GM12878 (cell line): Measurements from ENCODE around the gene C17orf107.

Experiments
- CREB1 ChIP-seq: IDR thresholded peaks from 2 replicates; pipeline ENCODE4 v1.6.1; 2012; ENCODE audit warnings: low read depth, mild to moderate bottlenecking, inconsistent platforms
- NFIC ChIP-seq: IDR thresholded peaks from 2 replicates; pipeline ENCODE4 v1.6.1; 2012; ENCODE audit warnings: low read depth, mild to moderate bottlenecking, inconsistent platforms, low read length, moderate library complexity
- POLR2A ChIP-seq: IDR thresholded peaks from 2 replicates; pipeline ENCODE4 v1.6.1; 2011; ENCODE audit warnings: low read depth, mild to moderate bottlenecking, low read length
- SPI1 ChIP-seq: IDR thresholded peaks from 2 replicates; pipeline ENCODE4 v1.6.1; 2011; ENCODE audit warnings: low read depth, mild to moderate bottlenecking, low read length, moderate library complexity, borderline replicate concordance; ENCODE audit not compliant: insufficient read depth
- ZNF274 ChIP-seq: IDR thresholded peaks from one replicate; pipeline ENCODE4 v1.8.0; 2011; ENCODE audit not compliant: insufficient read length, insufficient read depth
- TF ChIP-seq, protein P1 (sequence below), 3 experiments: IDR thresholded peaks in 2 of 3; conservative IDR thresholded peaks in 1 of 3; 2 replicates each; pipeline ENCODE4 v1.5.1; 2011; ENCODE audit warnings: low read depth in 3 of 3, low read length in 3 of 3, mild to moderate bottlenecking in 3 of 3, control low read depth in 2 of 3, moderate library complexity in 2 of 3, inconsistent platforms in 1 of 3, mixed read lengths in 1 of 3; ENCODE audit not compliant: control insufficient read depth in 2 of 3, insufficient read depth in 1 of 3; ENCODE audit errors: extremely low read depth in 1 of 3
- TF ChIP-seq, protein P2 (sequence below): IDR thresholded peaks from 2 replicates; pipeline ENCODE4 v1.6.1; 2011; ENCODE audit warnings: low read depth, mild to moderate bottlenecking, low read length, moderate library complexity, borderline replicate concordance; ENCODE audit errors: extremely low read depth
- TF ChIP-seq, protein P3 (sequence below): IDR thresholded peaks from 2 replicates; pipeline ENCODE4 v1.6.1; 2012; ENCODE audit warnings: mild to moderate bottlenecking, low read depth, low read length

DNA sequence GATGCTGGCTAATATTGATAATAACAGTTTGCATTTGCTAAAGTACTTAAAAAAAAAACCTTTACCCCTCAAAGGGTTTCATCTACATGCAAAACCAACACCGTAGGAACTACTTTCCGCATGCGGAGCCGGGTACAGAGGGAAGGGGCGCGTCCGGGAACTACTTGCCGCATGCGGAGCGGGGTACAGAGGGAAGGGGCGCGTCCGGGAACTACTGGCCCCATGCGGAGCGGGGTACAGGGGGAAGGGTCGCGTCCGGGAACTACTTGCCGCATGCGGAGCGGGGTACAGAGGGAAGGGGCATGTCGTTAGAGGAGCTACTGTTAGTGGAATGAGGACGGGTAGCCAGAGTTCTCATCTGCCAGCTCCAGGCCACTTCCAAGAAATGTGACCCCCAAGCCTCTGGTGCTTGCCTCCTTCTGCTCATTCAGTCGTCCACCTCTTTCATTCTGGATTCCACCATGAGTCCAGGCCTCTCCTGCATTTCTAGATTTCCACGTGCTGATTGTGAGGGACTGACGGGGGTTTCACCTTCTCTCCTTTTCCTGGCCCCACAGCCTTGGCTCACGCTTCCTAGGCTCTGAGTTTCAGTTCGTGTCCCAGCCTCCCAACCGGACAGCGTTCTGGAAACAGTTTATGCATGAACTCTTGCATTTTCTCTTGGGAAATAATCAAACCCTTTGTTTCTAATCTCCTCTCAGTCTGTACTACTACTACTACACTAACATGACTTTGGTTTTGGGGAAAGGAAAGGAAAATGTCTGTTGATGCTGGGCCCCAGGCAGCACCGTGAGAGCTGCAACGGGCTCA lies 39.3 kb upstream of the C17orf107 start:
- no peak for TF ChIP-seq POLR2A
- TF ChIP-seq CREB1 = no peak
- TF ChIP-seq ZNF274 = no peak
- TF ChIP-seq, protein P1, sequence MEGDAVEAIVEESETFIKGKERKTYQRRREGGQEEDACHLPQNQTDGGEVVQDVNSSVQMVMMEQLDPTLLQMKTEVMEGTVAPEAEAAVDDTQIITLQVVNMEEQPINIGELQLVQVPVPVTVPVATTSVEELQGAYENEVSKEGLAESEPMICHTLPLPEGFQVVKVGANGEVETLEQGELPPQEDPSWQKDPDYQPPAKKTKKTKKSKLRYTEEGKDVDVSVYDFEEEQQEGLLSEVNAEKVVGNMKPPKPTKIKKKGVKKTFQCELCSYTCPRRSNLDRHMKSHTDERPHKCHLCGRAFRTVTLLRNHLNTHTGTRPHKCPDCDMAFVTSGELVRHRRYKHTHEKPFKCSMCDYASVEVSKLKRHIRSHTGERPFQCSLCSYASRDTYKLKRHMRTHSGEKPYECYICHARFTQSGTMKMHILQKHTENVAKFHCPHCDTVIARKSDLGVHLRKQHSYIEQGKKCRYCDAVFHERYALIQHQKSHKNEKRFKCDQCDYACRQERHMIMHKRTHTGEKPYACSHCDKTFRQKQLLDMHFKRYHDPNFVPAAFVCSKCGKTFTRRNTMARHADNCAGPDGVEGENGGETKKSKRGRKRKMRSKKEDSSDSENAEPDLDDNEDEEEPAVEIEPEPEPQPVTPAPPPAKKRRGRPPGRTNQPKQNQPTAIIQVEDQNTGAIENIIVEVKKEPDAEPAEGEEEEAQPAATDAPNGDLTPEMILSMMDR (IDR thresholded peaks at IDR 0.05 in 2 of 3, conservative IDR thresholded peaks at IDR 0.05 in 1 of 3; ENCODE audit: control insufficient read depth in 2 of 3, extremely low read depth in 1 of 3, insufficient read depth in 1 of 3, low read depth in 3 of 3, low read length in 3 of 3) = no peak
- TF ChIP-seq SPI1 = no peak
- TF ChIP-seq, protein P2, sequence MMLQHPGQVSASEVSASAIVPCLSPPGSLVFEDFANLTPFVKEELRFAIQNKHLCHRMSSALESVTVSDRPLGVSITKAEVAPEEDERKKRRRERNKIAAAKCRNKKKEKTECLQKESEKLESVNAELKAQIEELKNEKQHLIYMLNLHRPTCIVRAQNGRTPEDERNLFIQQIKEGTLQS = no peak
- no peak for TF ChIP-seq NFIC
- TF ChIP-seq, protein P3, sequence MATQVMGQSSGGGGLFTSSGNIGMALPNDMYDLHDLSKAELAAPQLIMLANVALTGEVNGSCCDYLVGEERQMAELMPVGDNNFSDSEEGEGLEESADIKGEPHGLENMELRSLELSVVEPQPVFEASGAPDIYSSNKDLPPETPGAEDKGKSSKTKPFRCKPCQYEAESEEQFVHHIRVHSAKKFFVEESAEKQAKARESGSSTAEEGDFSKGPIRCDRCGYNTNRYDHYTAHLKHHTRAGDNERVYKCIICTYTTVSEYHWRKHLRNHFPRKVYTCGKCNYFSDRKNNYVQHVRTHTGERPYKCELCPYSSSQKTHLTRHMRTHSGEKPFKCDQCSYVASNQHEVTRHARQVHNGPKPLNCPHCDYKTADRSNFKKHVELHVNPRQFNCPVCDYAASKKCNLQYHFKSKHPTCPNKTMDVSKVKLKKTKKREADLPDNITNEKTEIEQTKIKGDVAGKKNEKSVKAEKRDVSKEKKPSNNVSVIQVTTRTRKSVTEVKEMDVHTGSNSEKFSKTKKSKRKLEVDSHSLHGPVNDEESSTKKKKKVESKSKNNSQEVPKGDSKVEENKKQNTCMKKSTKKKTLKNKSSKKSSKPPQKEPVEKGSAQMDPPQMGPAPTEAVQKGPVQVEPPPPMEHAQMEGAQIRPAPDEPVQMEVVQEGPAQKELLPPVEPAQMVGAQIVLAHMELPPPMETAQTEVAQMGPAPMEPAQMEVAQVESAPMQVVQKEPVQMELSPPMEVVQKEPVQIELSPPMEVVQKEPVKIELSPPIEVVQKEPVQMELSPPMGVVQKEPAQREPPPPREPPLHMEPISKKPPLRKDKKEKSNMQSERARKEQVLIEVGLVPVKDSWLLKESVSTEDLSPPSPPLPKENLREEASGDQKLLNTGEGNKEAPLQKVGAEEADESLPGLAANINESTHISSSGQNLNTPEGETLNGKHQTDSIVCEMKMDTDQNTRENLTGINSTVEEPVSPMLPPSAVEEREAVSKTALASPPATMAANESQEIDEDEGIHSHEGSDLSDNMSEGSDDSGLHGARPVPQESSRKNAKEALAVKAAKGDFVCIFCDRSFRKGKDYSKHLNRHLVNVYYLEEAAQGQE = no peak
